ENCODE data around the gene PFN4.

GRCh38 chr2:24104906-24105305 is 18.2 kb downstream of the PFN4 start:
- TF ChIP-seq ATF3 (CRISPR knock-in tag; conservative IDR thresholded peaks at IDR 0.05) (no peak), ATF1 (CRISPR knock-in tag; IDR thresholded peaks at IDR 0.05) (no peak), EMX1 (CRISPR knock-in tag; IDR thresholded peaks at IDR 0.05) (no peak), USF2 (CRISPR knock-in tag; IDR thresholded peaks at IDR 0.05) (no peak), ESRRA (CRISPR knock-in tag; IDR thresholded peaks at IDR 0.05; ENCODE audit: borderline replicate concordance) (no peak), CTCF (IDR thresholded peaks at IDR 0.05) (no peak), PRDM15 (CRISPR knock-in tag; IDR thresholded peaks at IDR 0.05) (no peak), CBFB (CRISPR knock-in tag; IDR thresholded peaks at IDR 0.05; ENCODE audit: low read depth) (no peak), ZNF512 (CRISPR knock-in tag; IDR thresholded peaks at IDR 0.05; ENCODE audit: borderline replicate concordance) (no peak), JUN (CRISPR knock-in tag; IDR thresholded peaks at IDR 0.05) (no peak), ATF2 (CRISPR knock-in tag; IDR thresholded peaks at IDR 0.05; ENCODE audit: borderline replicate concordance, low read depth) (no peak), TP53 (CRISPR knock-in tag; IDR thresholded peaks at IDR 0.05) (no peak), MYBL2 (CRISPR knock-in tag; IDR thresholded peaks at IDR 0.05) (no peak)
